ENCODE measurements around the gene TMC6.
"Not testable (repeated sequence)": the region's sequence is repeated elsewhere in the genome, so short reads cannot be mapped to it uniquely, and the experiment has no call there.

The TMC6 gene

GRCh38 chr17:78107976-78108725 is 20.4 kb downstream of the TMC6 start:
- DNase-seq: no peak

- DNase-seq: peak in 1 of 2 donors; percentile 37
Measured at GRCh38 chr17:78107457-78107856, 21.1 kb downstream of the TMC6 start.

- DNase-seq: no peak
Measured at GRCh38 chr17:78106211-78106610, 22.3 kb downstream of the TMC6 start.

GRCh38 chr17:78105551-78105950 is 23.0 kb downstream of the TMC6 start:
- DNase-seq: no peak

GRCh38 chr17:78105101-78105500 is 23.5 kb downstream of the TMC6 start:
- no peak for DNase-seq

- DNase-seq: no peak
Measured at GRCh38 chr17:78104540-78104941, 24.0 kb downstream of the TMC6 start.

- DNase-seq: no peak
Measured at GRCh38 chr17:78103311-78103710, 25.2 kb downstream of the TMC6 start.

GRCh38 chr17:78101542-78101941 is 27.0 kb downstream of the TMC6 start:
- DNase-seq: no peak

GRCh38 chr17:78101112-78101511 is 27.4 kb downstream of the TMC6 start:
- no peak for DNase-seq

- no peak for DNase-seq
Measured at GRCh38 chr17:78096093-78096492, 32.5 kb downstream of the TMC6 start.

GRCh38 chr17:78095035-78095434 is 33.5 kb downstream of the TMC6 start:
- no peak for DNase-seq

GRCh38 chr17:78092794-78093324 is 35.7 kb downstream of the TMC6 start:
- no peak for DNase-seq

- no peak for DNase-seq
Measured at GRCh38 chr17:78089576-78090281, 38.8 kb downstream of the TMC6 start.

GRCh38 chr17:78088529-78088928 is 40.0 kb downstream of the TMC6 start:
- no peak for DNase-seq

GRCh38 chr17:78086740-78087139 is 41.8 kb downstream of the TMC6 start:
- DNase-seq: no peak

GRCh38 chr17:78082988-78083387 is 45.6 kb downstream of the TMC6 start:
- no peak for DNase-seq

- DNase-seq: not testable (repeated sequence)
Measured at GRCh38 chr17:78082355-78082872, 46.1 kb downstream of the TMC6 start.

GRCh38 chr17:78081551-78081950 is 47.0 kb downstream of the TMC6 start:
- DNase-seq: no peak

- no peak for DNase-seq
Measured at GRCh38 chr17:78079253-78079652, 49.3 kb downstream of the TMC6 start.

GRCh38 chr17:78075545-78075944 is 53.0 kb downstream of the TMC6 start:
- no peak for DNase-seq

GRCh38 chr17:78075011-78075410 is 53.5 kb downstream of the TMC6 start:
- no peak for DNase-seq

- no peak for DNase-seq
Measured at GRCh38 chr17:78072961-78073360, 55.6 kb downstream of the TMC6 start.

- DNase-seq: no peak
Measured at GRCh38 chr17:78069695-78070094, 58.9 kb downstream of the TMC6 start.

GRCh38 chr17:78066976-78067375 is 61.6 kb downstream of the TMC6 start:
- DNase-seq: not testable (repeated sequence)
